Heart right ventricle (tissue), 16 donors: ENCODE results near the gene CA14. TPM values are rescaled to one million over a fixed set of nuclear protein-coding genes. Genes with fewer than 3 reads are reported as not detected.

Source experiments
- ATAC-seq, 8 donors: fragments of 200-7000 bp; cut with Tn5 transposase; one replicate each; pipeline ENCODE4 v1.9.1; 2020; ENCODE audit warnings: mild to moderate bottlenecking in 8 of 8, moderate library complexity in 8 of 8, moderate number of reproducible peaks in 1 of 8
- DNase-seq, 2 donors: peaks; one replicate each; pipeline ENCODE4 v3.0.0-alpha.2; 2020
- H3K27ac ChIP-seq, 10 donors: fragments of 200-600 bp; sonication (generic) in 2 of 10; one replicate each; pipeline versions ENCODE4 v1.5.0 to v1.8.0; 2020 to 2022; ENCODE audit warnings: mild to moderate bottlenecking in 3 of 10
- H3K27me3 ChIP-seq, 7 donors: fragments of 200-600 bp; one replicate each; pipeline ENCODE4 v1.8.0; 2021 to 2022; ENCODE audit warnings: mild to moderate bottlenecking in 2 of 7
- H3K36me3 ChIP-seq, 9 donors: fragments of 200-600 bp; sonication (generic) in 1 of 9; one replicate each; pipeline versions ENCODE4 v1.5.0 to v1.8.0; 2020 to 2022; ENCODE audit warnings: mild to moderate bottlenecking in 2 of 9
- H3K4me1 ChIP-seq, 9 donors: fragments of 200-600 bp; sonication (generic) in 1 of 9; one replicate each; pipeline versions ENCODE4 v1.5.0 to v1.8.0; 2020 to 2022; ENCODE audit warnings: mild to moderate bottlenecking in 4 of 9
- H3K4me3 ChIP-seq, 10 donors: fragments of 200-600 bp; sonication (generic) in 2 of 10; one replicate each; pipeline versions ENCODE4 v1.5.0 to v1.8.0; 2020 to 2022; ENCODE audit warnings: mild to moderate bottlenecking in 7 of 10, moderate library complexity in 2 of 10
- H3K9me3 ChIP-seq, 11 donors: fragments of 200-600 bp in 10 of 11; sonication (generic) in 2 of 11; one replicate each; pipeline versions ENCODE4 v1.5.0 to v1.8.0; 2013 to 2022; ENCODE audit warnings: mild to moderate bottlenecking in 2 of 11, control low read depth in 1 of 11, moderate library complexity in 1 of 11
- CTCF ChIP-seq, 9 donors: fragments of 200-600 bp; sonication (generic) in 2 of 9; IDR thresholded peaks; one replicate each; pipeline versions ENCODE4 v1.5.0 to v1.8.0; 2021 to 2022; ENCODE audit warnings: antibody characterized with exemption in 9 of 9, mild to moderate bottlenecking in 5 of 9, moderate library complexity in 1 of 9
- WGBS, 2 donors: extraction: QIAGEN DNeasy Blood & Tissue Kit; methylation state at CpG; one replicate each; pipeline ENCODE4 v1.1.7; 2013; ENCODE audit warnings: inconsistent platforms in 1 of 2; 5-methylcytosine and 5-hydroxymethylcytosine counted together
- intact Hi-C, 10 donors: fragments of 100-400 bp; cut with DNase I; formaldehyde crosslinking; loops; one replicate each; pipeline versions ENCODE4 v1.11.1 to v1.14.2; 2022
- polyA plus RNA-seq, 2 donors: library from polyadenylated mRNA; stranded (reverse); fragments of 200-250 nt; gene quantifications; one replicate each; pipeline ENCODE4 v1.2.3, GENCODE V29; 2013
- total RNA-seq, 10 donors: library from RNA; stranded (reverse); fragmentation: NEBNext Ultra II Directional in 3 of 10; extraction: Animal tissue kit (Norgen Biotek cat#: 25700) in 3 of 10; gene quantifications; one replicate each; pipeline versions ENCODE4 v1.2.1 to v1.2.4, GENCODE V29; 2021 to 2023
- donor health status: Arrhythmogenic right ventricular cardiomyopathy.
- donor health status: ischemic (EF 13 %, LVEDD 7.1; RV severe dilation, severe dysfunction).
- donor health status: healthy with polysubstance abuse.
- donor health status: DM: no; HTN: yes; CAD: no.
- donor health status: DM: no; HTN: no; CAD: no.
- donor health status: ischemic (EF 25% LVEDD 6.9; RV normal size, moderate dysfunction).
- donor health status: ischemic (EF 25% LVEDD 5.7; RV mildly dilated, moderate dysfunction).
- donor health status: healthy.
- donor health status: DM: yes; HTN: yes; CAD: no.
- donor health status: Ischemic cardiomyopathy.
- donor health status: ischemic (EF 35%, LVEDD 5.7; RV mildly dilated, moderate dysfunction).
- donor health status: nonischemic (EF 11% LVEDD 7.7; RV severe dilation, severe dysfunction).
- donor health status: DM: yes; HTN: yes; CAD: no.
- donor health status: PGD.
- donor health status: ischemic (EF 29% LVEDD 5.4; RV normal size, mild dysfunction).
- donor health status: nonischemic (EF 23%, LVEDD 6.1; RV moderate dilation, normal function).

CA14 gene
- total and polyA plus RNA-seq, 12 donors: 0.48 to 18.5 (median 3.4) TPM

GRCh38 chr1:150262388-150263320 lies 5.1 kb downstream of the CA14 start:
- ATAC-seq (no peak), DNase-seq (no peak)
- H3K27me3 ChIP-seq: peaks cover 0 to 17% (median 0%) of the 10 kb centered on the region in 7 donors
- H3K36me3 ChIP-seq: peaks cover 0 to 38% (median 30%) of the 10 kb centered on the region in 9 donors
- TF ChIP-seq CTCF (IDR thresholded peaks at IDR 0.05): no peak
- H3K4me3 ChIP-seq: no peak overlapping the region
- 82 to 87% methylated on average over 6 of the region's 6 CpGs for WGBS, 2 donors
- H3K9me3 ChIP-seq: no peaks in the 10 kb centered on the region
- intact Hi-C loops: no loop called here
- H3K27ac ChIP-seq: no peak overlapping the region
- H3K4me1 ChIP-seq: peaks cover 8 to 38% (median 12%) of the 10 kb centered on the region in 9 donors

GRCh38 chr1:150263549-150263948 lies 6.0 kb downstream of the CA14 start:
- Histone ChIP-seq H3K4me1 (peaks cover 11 to 36% (median 15%) of the 10 kb centered on the region in 9 donors), H3K36me3 (peaks cover 0 to 39% (median 30%) of the 10 kb centered on the region in 9 donors), H3K9me3 (no peaks in the 10 kb centered on the region), H3K27me3 (peaks cover 0 to 8% (median 0%) of the 10 kb centered on the region in 7 donors), H3K27ac (no peak overlapping the region), H3K4me3 (no peak overlapping the region)
- ATAC-seq (no peak), DNase-seq (no peak)
- TF ChIP-seq CTCF (IDR thresholded peaks at IDR 0.05): no peak
- 86 to 87% methylated on average over 6 of the region's 6 CpGs for WGBS, 2 donors
- intact Hi-C loops: no loop called here

GRCh38 chr1:150267896-150268295 lies 10.3 kb downstream of the CA14 start:
- ATAC-seq (no peak), DNase-seq (no peak)
- no peaks in the 10 kb centered on the region for H3K9me3 ChIP-seq
- no peak for TF ChIP-seq CTCF (IDR thresholded peaks at IDR 0.05)
- peak overlapping the region; percentile 15 to 99 (median 97) for H3K27ac ChIP-seq
- peaks cover 12 to 45% (median 35%) of the 10 kb centered on the region in 9 donors for H3K4me1 ChIP-seq
- peaks cover 0 to 39% (median 30%) of the 10 kb centered on the region in 9 donors for H3K36me3 ChIP-seq
- no peaks in the 10 kb centered on the region for H3K27me3 ChIP-seq
- WGBS, 2 donors: 20 to 21% methylated on average over 6 of the region's 6 CpGs
- intact Hi-C loops: loop anchor here in 1 of 10 donors (5.0 kb wide), 1 partner anchor 54 kb away; the partner anchor contains the start of gene PRPF3
- H3K4me3 ChIP-seq: peak overlapping the region; percentile 67 to 100 (median 90)

- no peaks in the 10 kb centered on the region for H3K27me3 ChIP-seq
- H3K4me1 ChIP-seq: peaks cover 15 to 49% (median 36%) of the 10 kb centered on the region in 9 donors
- DNase-seq (no peak), ATAC-seq (peak; percentile 23 to 63 (median 42))
- 0 to 1% methylated on average over 21 of the region's 21 CpGs for WGBS, 2 donors
- peaks cover 0 to 39% (median 30%) of the 10 kb centered on the region in 9 donors for H3K36me3 ChIP-seq
- intact Hi-C loops: loop anchor here in 1 of 10 donors (5.0 kb wide), 1 partner anchor 54 kb away; the partner anchor contains the start of gene PRPF3
- TF ChIP-seq CTCF (IDR thresholded peaks at IDR 0.05): no peak
- H3K4me3 ChIP-seq: peak overlapping the region; percentile 67 to 100 (median 90)
- H3K9me3 ChIP-seq: no peaks in the 10 kb centered on the region
- peak overlapping the region; percentile 88 to 99 (median 97) for H3K27ac ChIP-seq
Observed at GRCh38 chr1:150268340-150268704, 10.7 kb downstream of the CA14 start.
